ENCODE results near the gene RANGAP1. TPM values are rescaled to one million over a fixed set of nuclear protein-coding genes. Genes with fewer than 3 reads are reported as not detected.
A peak's percentile ranks its signal among the peaks of the same experiment; 100 is the strongest.

Gene RANGAP1
- total and polyA plus RNA-seq, 2 of the 13 experiments (the other 11 are each of a cell fraction or from before 2014, with no cell fraction given): 51.8 to 83.9 TPM

GRCh38 chr22:41284465-41284864, 1.5 kb downstream of the RANGAP1 start:
- BruUV-seq (replicated peaks): no TSS peak
- ATAC-seq (no peak), FAIRE-seq (no peak), DNase-seq (ENCODE audit: low spot score) (no peak)
- WGBS (ENCODE audit: low lambda C conversion rate): 94% methylated on average over 10 of the region's 10 CpGs
- in situ Hi-C loops (cut with HindIII; ENCODE audit: extremely low pct_ligation_motif_present, low pct_unique_long_range_greater_than_20kb): no loop called here
- H3K4me1 ChIP-seq (ENCODE audit: insufficient read depth, low read length): peaks cover 42% of the 10 kb centered on the region
- H3K4me2 ChIP-seq (ENCODE audit: low read depth, low read length): peak overlapping the region; percentile 98
- intact Hi-C loops (cut with micrococcal nuclease; ENCODE audit: unreplicated experiment): loop anchor here (10.0 kb wide), 1 partner anchor 160 kb away; the partner anchor contains the start of gene TOB2
- H3K9ac ChIP-seq (ENCODE audit: insufficient read depth, low read depth, low read length): peak overlapping the region; percentile 94
- ChIA-PET POLR2A (interaction anchor here (5.6 kb wide), 1 partner anchor 20 kb away, joined by 47 read pairs; the partner anchor contains the start of gene ZC3H7B), CTCF (ENCODE audit: low intra/inter-chr PET ratio, low total read pairs) (no interaction called here)
- peaks cover 28% of the 10 kb centered on the region for H3K79me2 ChIP-seq (ENCODE audit: insufficient read depth, low read length)
- H3K27me3 ChIP-seq (ENCODE audit: control insufficient read depth in 1 of 2, insufficient read depth in 2 of 2, low read length in 2 of 2): no peaks in the 10 kb centered on the region; a peak in 1 of 5 replicates
- no peaks in the 10 kb centered on the region for H3K9me3 ChIP-seq (ENCODE audit: low read length)
- H2AFZ ChIP-seq (ENCODE audit: low read length): no peak overlapping the region
- peak overlapping the region; percentile 11 for H3K27ac ChIP-seq (ENCODE audit: extremely low read length, insufficient read depth, low read length)
- H3K36me3 ChIP-seq (replicated peaks in 1 of 2; ENCODE audit: control insufficient read depth in 1 of 2, insufficient read depth in 2 of 2, low read length in 2 of 2): peaks cover 7 to 29% of the 10 kb centered on the region in 2 experiments
- peak overlapping the region; percentile 97 to 100 (median 98); a peak in 3 of 6 replicates for H3K4me3 ChIP-seq (replicated peaks in 1 of 3; ENCODE audit: insufficient read depth in 1 of 3, low read depth in 2 of 3, low read length in 3 of 3)
- TF ChIP-seq MBNL3 (CRISPR knock-in tag; conservative IDR thresholded peaks at IDR 0.05): no peak
- TF ChIP-seq ZEB1 (IDR thresholded peaks at IDR 0.05; ENCODE audit: insufficient replicate concordance, low read depth): no peak
- TF ChIP-seq RARA (CRISPR knock-in tag; IDR thresholded peaks at IDR 0.05): no peak
- no peak for TF ChIP-seq CREBL2 (CRISPR knock-in tag; IDR thresholded peaks at IDR 0.05; ENCODE audit: borderline replicate concordance)
- no peak for TF ChIP-seq KDM1A (CRISPR knock-in tag; IDR thresholded peaks at IDR 0.05)
- TF ChIP-seq, protein P1, sequence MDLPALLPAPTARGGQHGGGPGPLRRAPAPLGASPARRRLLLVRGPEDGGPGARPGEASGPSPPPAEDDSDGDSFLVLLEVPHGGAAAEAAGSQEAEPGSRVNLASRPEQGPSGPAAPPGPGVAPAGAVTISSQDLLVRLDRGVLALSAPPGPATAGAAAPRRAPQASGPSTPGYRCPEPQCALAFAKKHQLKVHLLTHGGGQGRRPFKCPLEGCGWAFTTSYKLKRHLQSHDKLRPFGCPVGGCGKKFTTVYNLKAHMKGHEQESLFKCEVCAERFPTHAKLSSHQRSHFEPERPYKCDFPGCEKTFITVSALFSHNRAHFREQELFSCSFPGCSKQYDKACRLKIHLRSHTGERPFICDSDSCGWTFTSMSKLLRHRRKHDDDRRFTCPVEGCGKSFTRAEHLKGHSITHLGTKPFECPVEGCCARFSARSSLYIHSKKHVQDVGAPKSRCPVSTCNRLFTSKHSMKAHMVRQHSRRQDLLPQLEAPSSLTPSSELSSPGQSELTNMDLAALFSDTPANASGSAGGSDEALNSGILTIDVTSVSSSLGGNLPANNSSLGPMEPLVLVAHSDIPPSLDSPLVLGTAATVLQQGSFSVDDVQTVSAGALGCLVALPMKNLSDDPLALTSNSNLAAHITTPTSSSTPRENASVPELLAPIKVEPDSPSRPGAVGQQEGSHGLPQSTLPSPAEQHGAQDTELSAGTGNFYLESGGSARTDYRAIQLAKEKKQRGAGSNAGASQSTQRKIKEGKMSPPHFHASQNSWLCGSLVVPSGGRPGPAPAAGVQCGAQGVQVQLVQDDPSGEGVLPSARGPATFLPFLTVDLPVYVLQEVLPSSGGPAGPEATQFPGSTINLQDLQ (CRISPR knock-in tag; IDR thresholded peaks at IDR 0.05): no peak
- TF ChIP-seq PAX8 (CRISPR knock-in tag; IDR thresholded peaks at IDR 0.05; ENCODE audit: borderline replicate concordance): no peak
- no peak for TF ChIP-seq ZNF431 (CRISPR knock-in tag; IDR thresholded peaks at IDR 0.05; ENCODE audit: borderline replicate concordance, low read depth)
- TF ChIP-seq, protein P2, sequence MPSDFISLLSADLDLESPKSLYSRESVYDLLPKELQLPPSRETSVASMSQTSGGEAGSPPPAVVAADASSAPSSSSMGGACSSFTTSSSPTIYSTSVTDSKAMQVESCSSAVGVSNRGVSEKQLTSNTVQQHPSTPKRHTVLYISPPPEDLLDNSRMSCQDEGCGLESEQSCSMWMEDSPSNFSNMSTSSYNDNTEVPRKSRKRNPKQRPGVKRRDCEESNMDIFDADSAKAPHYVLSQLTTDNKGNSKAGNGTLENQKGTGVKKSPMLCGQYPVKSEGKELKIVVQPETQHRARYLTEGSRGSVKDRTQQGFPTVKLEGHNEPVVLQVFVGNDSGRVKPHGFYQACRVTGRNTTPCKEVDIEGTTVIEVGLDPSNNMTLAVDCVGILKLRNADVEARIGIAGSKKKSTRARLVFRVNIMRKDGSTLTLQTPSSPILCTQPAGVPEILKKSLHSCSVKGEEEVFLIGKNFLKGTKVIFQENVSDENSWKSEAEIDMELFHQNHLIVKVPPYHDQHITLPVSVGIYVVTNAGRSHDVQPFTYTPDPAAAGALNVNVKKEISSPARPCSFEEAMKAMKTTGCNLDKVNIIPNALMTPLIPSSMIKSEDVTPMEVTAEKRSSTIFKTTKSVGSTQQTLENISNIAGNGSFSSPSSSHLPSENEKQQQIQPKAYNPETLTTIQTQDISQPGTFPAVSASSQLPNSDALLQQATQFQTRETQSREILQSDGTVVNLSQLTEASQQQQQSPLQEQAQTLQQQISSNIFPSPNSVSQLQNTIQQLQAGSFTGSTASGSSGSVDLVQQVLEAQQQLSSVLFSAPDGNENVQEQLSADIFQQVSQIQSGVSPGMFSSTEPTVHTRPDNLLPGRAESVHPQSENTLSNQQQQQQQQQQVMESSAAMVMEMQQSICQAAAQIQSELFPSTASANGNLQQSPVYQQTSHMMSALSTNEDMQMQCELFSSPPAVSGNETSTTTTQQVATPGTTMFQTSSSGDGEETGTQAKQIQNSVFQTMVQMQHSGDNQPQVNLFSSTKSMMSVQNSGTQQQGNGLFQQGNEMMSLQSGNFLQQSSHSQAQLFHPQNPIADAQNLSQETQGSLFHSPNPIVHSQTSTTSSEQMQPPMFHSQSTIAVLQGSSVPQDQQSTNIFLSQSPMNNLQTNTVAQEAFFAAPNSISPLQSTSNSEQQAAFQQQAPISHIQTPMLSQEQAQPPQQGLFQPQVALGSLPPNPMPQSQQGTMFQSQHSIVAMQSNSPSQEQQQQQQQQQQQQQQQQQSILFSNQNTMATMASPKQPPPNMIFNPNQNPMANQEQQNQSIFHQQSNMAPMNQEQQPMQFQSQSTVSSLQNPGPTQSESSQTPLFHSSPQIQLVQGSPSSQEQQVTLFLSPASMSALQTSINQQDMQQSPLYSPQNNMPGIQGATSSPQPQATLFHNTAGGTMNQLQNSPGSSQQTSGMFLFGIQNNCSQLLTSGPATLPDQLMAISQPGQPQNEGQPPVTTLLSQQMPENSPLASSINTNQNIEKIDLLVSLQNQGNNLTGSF (CRISPR knock-in tag; IDR thresholded peaks at IDR 0.05): no peak
- H4K20me1 ChIP-seq (ENCODE audit: insufficient read depth, low read length): no peaks in the 10 kb centered on the region
